Progenitor cell of endocrine pancreas (in vitro differentiated cells): ENCODE results near the gene ASMT. TPM values are rescaled to one million over a fixed set of nuclear protein-coding genes. Genes with fewer than 3 reads are reported as not detected.

Source experiments
- DNase-seq: peaks from one replicate; pipeline ENCODE4 v3.0.0; 2021; ENCODE audit warnings: low spot score; ENCODE audit not compliant: unreplicated experiment
- H3K27ac Mint-ChIP-seq: 2 replicates; pipeline ENCODE4 v1.8.0; 2021; ENCODE audit warnings: mild to moderate bottlenecking, moderate library complexity, mixed read lengths
- H3K27me3 Mint-ChIP-seq: 2 replicates; pipeline ENCODE4 v1.8.0; 2021; ENCODE audit warnings: mixed read lengths
- H3K36me3 Mint-ChIP-seq: 2 replicates; pipeline ENCODE4 v1.8.0; 2022; ENCODE audit warnings: mixed read lengths; ENCODE audit not compliant: insufficient read depth
- H3K4me1 Mint-ChIP-seq: 2 replicates; pipeline ENCODE4 v1.8.0; 2021; ENCODE audit warnings: low read depth, mixed read lengths
- H3K4me3 Mint-ChIP-seq: 2 replicates; pipeline ENCODE4 v1.8.0; 2021; ENCODE audit warnings: low read depth, mild to moderate bottlenecking, moderate library complexity, mixed read lengths
- H3K9me3 Mint-ChIP-seq: 2 replicates; pipeline ENCODE4 v1.8.0; 2021; ENCODE audit warnings: low read depth, mixed read lengths
- total RNA-seq: library from RNA; stranded (reverse); gene quantifications from 2 replicates; pipeline ENCODE4 v1.2.1, GENCODE V29; 2021
- TF ChIP-seq, protein P1 (sequence below): fragments of 200-600 bp; sonication (generic); IDR thresholded peaks from one replicate; pipeline ENCODE4 v1.5.0; 2021; ENCODE audit warnings: antibody characterized with exemption, mild to moderate bottlenecking; ENCODE audit not compliant: unreplicated experiment

The ASMT gene
- total RNA-seq, 1 donor from 2014 or later, result 0.36 TPM

DNA sequence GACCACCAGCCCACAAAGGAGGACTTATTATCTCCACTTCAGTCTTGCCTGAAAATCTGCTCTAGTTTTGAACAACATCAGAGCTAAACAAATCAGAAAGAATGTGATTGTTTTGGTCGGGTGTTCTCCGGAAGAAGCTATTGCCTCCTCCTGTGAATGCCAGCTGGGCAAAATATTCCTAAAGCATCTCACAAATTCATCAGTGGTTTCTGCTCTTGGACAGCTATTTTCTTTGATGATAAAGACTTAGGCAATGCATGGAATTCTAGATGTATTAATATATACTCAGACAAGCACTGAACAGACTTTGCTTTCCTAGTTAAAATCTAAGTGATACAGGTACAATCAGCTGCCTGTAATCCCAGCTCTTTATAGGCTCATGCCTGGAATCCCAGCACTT lies 71.8 kb downstream of the ASMT start:
- Mint-ChIP-seq H3K4me3 (no peak overlapping the region), H3K36me3 (no peaks in the 10 kb centered on the region), H3K4me1 (no peaks in the 10 kb centered on the region), H3K9me3 (no peaks in the 10 kb centered on the region), H3K27ac (no peak overlapping the region), H3K27me3 (peaks cover 4% of the 10 kb centered on the region)
- DNase-seq, result no peak
- TF ChIP-seq, protein P1, sequence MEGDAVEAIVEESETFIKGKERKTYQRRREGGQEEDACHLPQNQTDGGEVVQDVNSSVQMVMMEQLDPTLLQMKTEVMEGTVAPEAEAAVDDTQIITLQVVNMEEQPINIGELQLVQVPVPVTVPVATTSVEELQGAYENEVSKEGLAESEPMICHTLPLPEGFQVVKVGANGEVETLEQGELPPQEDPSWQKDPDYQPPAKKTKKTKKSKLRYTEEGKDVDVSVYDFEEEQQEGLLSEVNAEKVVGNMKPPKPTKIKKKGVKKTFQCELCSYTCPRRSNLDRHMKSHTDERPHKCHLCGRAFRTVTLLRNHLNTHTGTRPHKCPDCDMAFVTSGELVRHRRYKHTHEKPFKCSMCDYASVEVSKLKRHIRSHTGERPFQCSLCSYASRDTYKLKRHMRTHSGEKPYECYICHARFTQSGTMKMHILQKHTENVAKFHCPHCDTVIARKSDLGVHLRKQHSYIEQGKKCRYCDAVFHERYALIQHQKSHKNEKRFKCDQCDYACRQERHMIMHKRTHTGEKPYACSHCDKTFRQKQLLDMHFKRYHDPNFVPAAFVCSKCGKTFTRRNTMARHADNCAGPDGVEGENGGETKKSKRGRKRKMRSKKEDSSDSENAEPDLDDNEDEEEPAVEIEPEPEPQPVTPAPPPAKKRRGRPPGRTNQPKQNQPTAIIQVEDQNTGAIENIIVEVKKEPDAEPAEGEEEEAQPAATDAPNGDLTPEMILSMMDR, result no peak

Other genes starting within 250 kb of the ASMT start
- gene SLC25A6, start 222.9 kb upstream of the ASMT start, total RNA-seq, result 387 and 391 TPM in 2 replicates
- 24.5 and 26.2 TPM in 2 replicates for gene ASMTL, start 162.2 kb upstream of the ASMT start, total RNA-seq
- not detected in 2 replicates for gene P2RY8, start 77.9 kb upstream of the ASMT start, total RNA-seq
- gene AKAP17A, start 23.5 kb upstream of the ASMT start, total RNA-seq, result 52.7 and 56.0 TPM in 2 replicates